Measurements from ENCODE around the gene KIAA1755.

DNA sequence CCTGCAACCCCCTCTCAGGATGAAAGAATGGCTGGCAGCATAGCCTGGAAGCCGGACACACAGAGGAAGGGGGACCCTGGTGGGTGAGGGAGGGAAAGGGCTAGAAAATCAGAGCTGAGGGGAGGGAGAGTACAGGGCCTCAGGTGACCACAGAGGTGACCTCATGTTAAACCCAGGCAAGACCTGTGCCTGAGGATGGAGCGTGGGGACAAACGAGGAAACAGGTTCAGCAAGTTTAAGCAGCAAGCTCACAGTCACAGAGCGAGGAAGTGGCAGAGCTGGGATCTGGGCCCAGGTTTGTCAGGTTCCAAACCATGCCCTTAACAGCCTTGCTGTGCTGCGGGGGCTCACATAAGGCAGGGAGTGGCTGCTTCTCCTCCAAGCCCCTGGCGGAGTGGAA lies 39.4 kb upstream of the KIAA1755 start:
- no peak for TF ChIP-seq RXRA (IDR thresholded peaks at IDR 0.05; ENCODE audit: borderline replicate concordance, low read depth)
- no peak for TF ChIP-seq SMC3 (IDR thresholded peaks at IDR 0.05; ENCODE audit: low read depth, low read length)
- TF ChIP-seq CHD2 (IDR thresholded peaks at IDR 0.05; ENCODE audit: low read length, partially characterized antibody), result no peak
- TF ChIP-seq, protein P1, sequence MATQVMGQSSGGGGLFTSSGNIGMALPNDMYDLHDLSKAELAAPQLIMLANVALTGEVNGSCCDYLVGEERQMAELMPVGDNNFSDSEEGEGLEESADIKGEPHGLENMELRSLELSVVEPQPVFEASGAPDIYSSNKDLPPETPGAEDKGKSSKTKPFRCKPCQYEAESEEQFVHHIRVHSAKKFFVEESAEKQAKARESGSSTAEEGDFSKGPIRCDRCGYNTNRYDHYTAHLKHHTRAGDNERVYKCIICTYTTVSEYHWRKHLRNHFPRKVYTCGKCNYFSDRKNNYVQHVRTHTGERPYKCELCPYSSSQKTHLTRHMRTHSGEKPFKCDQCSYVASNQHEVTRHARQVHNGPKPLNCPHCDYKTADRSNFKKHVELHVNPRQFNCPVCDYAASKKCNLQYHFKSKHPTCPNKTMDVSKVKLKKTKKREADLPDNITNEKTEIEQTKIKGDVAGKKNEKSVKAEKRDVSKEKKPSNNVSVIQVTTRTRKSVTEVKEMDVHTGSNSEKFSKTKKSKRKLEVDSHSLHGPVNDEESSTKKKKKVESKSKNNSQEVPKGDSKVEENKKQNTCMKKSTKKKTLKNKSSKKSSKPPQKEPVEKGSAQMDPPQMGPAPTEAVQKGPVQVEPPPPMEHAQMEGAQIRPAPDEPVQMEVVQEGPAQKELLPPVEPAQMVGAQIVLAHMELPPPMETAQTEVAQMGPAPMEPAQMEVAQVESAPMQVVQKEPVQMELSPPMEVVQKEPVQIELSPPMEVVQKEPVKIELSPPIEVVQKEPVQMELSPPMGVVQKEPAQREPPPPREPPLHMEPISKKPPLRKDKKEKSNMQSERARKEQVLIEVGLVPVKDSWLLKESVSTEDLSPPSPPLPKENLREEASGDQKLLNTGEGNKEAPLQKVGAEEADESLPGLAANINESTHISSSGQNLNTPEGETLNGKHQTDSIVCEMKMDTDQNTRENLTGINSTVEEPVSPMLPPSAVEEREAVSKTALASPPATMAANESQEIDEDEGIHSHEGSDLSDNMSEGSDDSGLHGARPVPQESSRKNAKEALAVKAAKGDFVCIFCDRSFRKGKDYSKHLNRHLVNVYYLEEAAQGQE (IDR thresholded peaks at IDR 0.05; ENCODE audit: low read depth, low read length), result no peak
- TF ChIP-seq, protein P2, sequence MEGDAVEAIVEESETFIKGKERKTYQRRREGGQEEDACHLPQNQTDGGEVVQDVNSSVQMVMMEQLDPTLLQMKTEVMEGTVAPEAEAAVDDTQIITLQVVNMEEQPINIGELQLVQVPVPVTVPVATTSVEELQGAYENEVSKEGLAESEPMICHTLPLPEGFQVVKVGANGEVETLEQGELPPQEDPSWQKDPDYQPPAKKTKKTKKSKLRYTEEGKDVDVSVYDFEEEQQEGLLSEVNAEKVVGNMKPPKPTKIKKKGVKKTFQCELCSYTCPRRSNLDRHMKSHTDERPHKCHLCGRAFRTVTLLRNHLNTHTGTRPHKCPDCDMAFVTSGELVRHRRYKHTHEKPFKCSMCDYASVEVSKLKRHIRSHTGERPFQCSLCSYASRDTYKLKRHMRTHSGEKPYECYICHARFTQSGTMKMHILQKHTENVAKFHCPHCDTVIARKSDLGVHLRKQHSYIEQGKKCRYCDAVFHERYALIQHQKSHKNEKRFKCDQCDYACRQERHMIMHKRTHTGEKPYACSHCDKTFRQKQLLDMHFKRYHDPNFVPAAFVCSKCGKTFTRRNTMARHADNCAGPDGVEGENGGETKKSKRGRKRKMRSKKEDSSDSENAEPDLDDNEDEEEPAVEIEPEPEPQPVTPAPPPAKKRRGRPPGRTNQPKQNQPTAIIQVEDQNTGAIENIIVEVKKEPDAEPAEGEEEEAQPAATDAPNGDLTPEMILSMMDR (IDR thresholded peaks at IDR 0.05), result no peak
- no peak for TF ChIP-seq MXI1 (IDR thresholded peaks at IDR 0.05; ENCODE audit: low read depth, low read length)
- no peak for TF ChIP-seq NRF1 (IDR thresholded peaks at IDR 0.05; ENCODE audit: low read depth, low read length)
- TF ChIP-seq YY1 (IDR thresholded peaks at IDR 0.05; ENCODE audit: low read depth), result no peak
- no peak for TF ChIP-seq RAD21 (IDR thresholded peaks at IDR 0.05; ENCODE audit: low read length)

Data from SK-N-SH (cell line).